Body of pancreas (tissue), 4 donors: ENCODE measurements around the gene MYH14.
A peak's percentile ranks its signal among the peaks of the same experiment; 100 is the strongest.

Source experiments
- POLR2A ChIP-seq, 3 donors: fragments of 450-650 bp; IDR thresholded peaks; one replicate each; pipeline ENCODE4 v1.6.1; 2016; ENCODE audit warnings: antibody characterized with exemption in 3 of 3, mild to moderate bottlenecking in 2 of 3
- TF ChIP-seq, protein P1 (sequence below), 7 experiments: fragments of 450-650 bp in 4 of 7; fragments of 200-600 bp in 3 of 7; sonication (generic) in 3 of 7; IDR thresholded peaks; one replicate each; pipeline ENCODE4 v1.5.1; 2016 to 2019; ENCODE audit warnings: antibody characterized with exemption in 7 of 7

DNA sequence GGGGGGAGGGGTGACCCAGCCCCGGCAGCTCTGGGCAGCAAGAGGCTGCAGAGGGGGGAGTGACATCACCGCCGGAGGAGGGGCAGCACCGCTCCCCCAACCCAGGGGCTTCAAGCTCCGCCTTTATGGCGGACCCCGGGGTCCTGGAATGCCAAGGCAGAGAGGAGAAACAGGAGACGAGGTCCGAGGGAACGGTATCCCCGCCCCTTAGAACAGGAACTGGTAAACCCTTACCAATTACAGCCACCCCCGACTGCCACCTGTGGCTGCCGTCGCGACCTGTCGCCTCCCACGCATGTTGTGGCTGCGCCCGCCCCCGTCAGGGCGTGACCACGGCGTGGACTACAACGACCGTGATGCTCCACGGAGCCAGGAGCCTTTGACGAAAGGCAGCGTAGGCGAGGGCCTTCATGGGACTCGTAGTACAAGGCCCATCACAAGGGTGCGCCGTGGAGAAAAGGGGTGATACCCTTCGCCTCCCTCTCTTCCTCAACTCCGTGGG lies 129.9 kb downstream of the MYH14 start:
- TF ChIP-seq, protein P1, sequence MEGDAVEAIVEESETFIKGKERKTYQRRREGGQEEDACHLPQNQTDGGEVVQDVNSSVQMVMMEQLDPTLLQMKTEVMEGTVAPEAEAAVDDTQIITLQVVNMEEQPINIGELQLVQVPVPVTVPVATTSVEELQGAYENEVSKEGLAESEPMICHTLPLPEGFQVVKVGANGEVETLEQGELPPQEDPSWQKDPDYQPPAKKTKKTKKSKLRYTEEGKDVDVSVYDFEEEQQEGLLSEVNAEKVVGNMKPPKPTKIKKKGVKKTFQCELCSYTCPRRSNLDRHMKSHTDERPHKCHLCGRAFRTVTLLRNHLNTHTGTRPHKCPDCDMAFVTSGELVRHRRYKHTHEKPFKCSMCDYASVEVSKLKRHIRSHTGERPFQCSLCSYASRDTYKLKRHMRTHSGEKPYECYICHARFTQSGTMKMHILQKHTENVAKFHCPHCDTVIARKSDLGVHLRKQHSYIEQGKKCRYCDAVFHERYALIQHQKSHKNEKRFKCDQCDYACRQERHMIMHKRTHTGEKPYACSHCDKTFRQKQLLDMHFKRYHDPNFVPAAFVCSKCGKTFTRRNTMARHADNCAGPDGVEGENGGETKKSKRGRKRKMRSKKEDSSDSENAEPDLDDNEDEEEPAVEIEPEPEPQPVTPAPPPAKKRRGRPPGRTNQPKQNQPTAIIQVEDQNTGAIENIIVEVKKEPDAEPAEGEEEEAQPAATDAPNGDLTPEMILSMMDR (IDR thresholded peaks at IDR 0.05): peak in 1 of 7 experiments; percentile 4
- peak in 1 of 3 donors; percentile 59 for TF ChIP-seq POLR2A (IDR thresholded peaks at IDR 0.05)
